GM18870 (cell line): ENCODE measurements around the gene NAA16.
"Not testable (repeated sequence)": the region's sequence is repeated elsewhere in the genome, so short reads cannot be mapped to it uniquely, and the experiment has no call there.

Experiments used
- ATAC-seq: cut with Tn5 transposase; IDR thresholded peaks from one replicate; pipeline ENCODE4 v1.9.1; 2021; ENCODE audit warnings: moderate library complexity; ENCODE audit not compliant: unreplicated experiment

The NAA16 gene

GRCh38 chr13:41310963-41311405 is at the start of gene NAA16:
Gene NAA16 (plus strand): TSS chr13:41311267. CDS start chr13:41311529, 262 bp downstream.
- ATAC-seq = peak; percentile 54

- ATAC-seq = peak; percentile 87
These were observed 47.7 kb upstream of the NAA16 start, which contains the start of gene MTRF1 for GRCh38 chr13:41263261-41263971. Gene MTRF1 (minus strand): TSS chr13:41263576. CDS start chr13:41260907, 2,669 bp downstream.

- no peak for ATAC-seq
These were observed 44.0 kb upstream of the NAA16 start for GRCh38 chr13:41267106-41267505.

GRCh38 chr13:41268764-41269163 is 42.3 kb upstream of the NAA16 start:
- no peak for ATAC-seq

- ATAC-seq = no peak
These were observed 39.4 kb upstream of the NAA16 start for GRCh38 chr13:41271456-41272285.

- ATAC-seq = no peak
These were observed 37.1 kb upstream of the NAA16 start for GRCh38 chr13:41273831-41274441.

GRCh38 chr13:41274881-41275280 is 36.2 kb upstream of the NAA16 start:
- ATAC-seq = no peak

- ATAC-seq = no peak
These were observed 34.2 kb upstream of the NAA16 start for GRCh38 chr13:41276824-41277223.

- not testable (repeated sequence) for ATAC-seq
These were observed 31.9 kb upstream of the NAA16 start for GRCh38 chr13:41279156-41279555.

- ATAC-seq = no peak
These were observed 28.9 kb upstream of the NAA16 start for GRCh38 chr13:41282129-41282571.

GRCh38 chr13:41284512-41285288 is 26.4 kb upstream of the NAA16 start:
- no peak for ATAC-seq

- ATAC-seq = no peak
These were observed 24.7 kb upstream of the NAA16 start for GRCh38 chr13:41286370-41286769.

GRCh38 chr13:41289463-41289881 is 21.6 kb upstream of the NAA16 start:
- no peak for ATAC-seq

- no peak for ATAC-seq
These were observed 19.8 kb upstream of the NAA16 start for GRCh38 chr13:41291246-41291645.

- no peak for ATAC-seq
These were observed 17.8 kb upstream of the NAA16 start for GRCh38 chr13:41293272-41293671.

GRCh38 chr13:41294914-41295313 is 16.2 kb upstream of the NAA16 start:
- no peak for ATAC-seq

- ATAC-seq = no peak
These were observed 15.1 kb upstream of the NAA16 start for GRCh38 chr13:41295973-41296372.

- no peak for ATAC-seq
These were observed 14.0 kb upstream of the NAA16 start for GRCh38 chr13:41296879-41297646.

GRCh38 chr13:41299316-41300094 is 11.6 kb upstream of the NAA16 start:
- ATAC-seq = no peak
